GM18951 (cell line): ENCODE data around the gene TSHZ3.

Experiments used
- POLR2A ChIP-seq: IDR thresholded peaks from 4 replicates; pipeline ENCODE4 v1.6.1; 2011; ENCODE audit warnings: mild to moderate bottlenecking; ENCODE audit not compliant: insufficient read length, insufficient read depth; ENCODE audit errors: extremely low read depth
- in situ Hi-C: fragments of 300-500 bp; cut with MboI; formaldehyde crosslinking; loops from one replicate; pipeline ENCODE4 v1.12.0; 2022; ENCODE audit warnings: low sequenced_read_pairs, mixed read lengths, inconsistent platforms; ENCODE audit not compliant: unreplicated experiment

Gene TSHZ3

GRCh38 chr19:31361728-31362127 lies 12.5 kb upstream of the TSHZ3 start:
- in situ Hi-C loops: no loop called here
- TF ChIP-seq POLR2A: no peak

GRCh38 chr19:31357315-31357673 lies 8.1 kb upstream of the TSHZ3 start:
- in situ Hi-C loops: no loop called here
- no peak for TF ChIP-seq POLR2A

- in situ Hi-C loops: no loop called here
Observed at GRCh38 chr19:31356587-31357314, 7.5 kb upstream of the TSHZ3 start.

GRCh38 chr19:31355665-31356289 lies 6.5 kb upstream of the TSHZ3 start:
- in situ Hi-C loops: no loop called here
- no peak for TF ChIP-seq POLR2A

More at GRCh38 chr19:31356587-31357314, 7.5 kb upstream of the TSHZ3 start:
- no peak for TF ChIP-seq POLR2A

GRCh38 chr19:31354799-31355664 lies 5.8 kb upstream of the TSHZ3 start:
- TF ChIP-seq POLR2A: no peak
- in situ Hi-C loops: no loop called here

GRCh38 chr19:31354316-31354715 lies 5.1 kb upstream of the TSHZ3 start:
- in situ Hi-C loops: no loop called here
- TF ChIP-seq POLR2A: no peak

GRCh38 chr19:31353833-31354232 lies 4.6 kb upstream of the TSHZ3 start:
- in situ Hi-C loops: no loop called here
- TF ChIP-seq POLR2A: no peak

- in situ Hi-C loops: no loop called here
- no peak for TF ChIP-seq POLR2A
Observed at GRCh38 chr19:31352782-31353651, 3.8 kb upstream of the TSHZ3 start.

- in situ Hi-C loops: no loop called here
- TF ChIP-seq POLR2A: no peak
Observed at GRCh38 chr19:31352296-31352781, 3.1 kb upstream of the TSHZ3 start.

- no peak for TF ChIP-seq POLR2A
- in situ Hi-C loops: no loop called here
Observed at GRCh38 chr19:31351855-31352195, 2.6 kb upstream of the TSHZ3 start.

GRCh38 chr19:31351056-31351854 lies 2.0 kb upstream of the TSHZ3 start:
- in situ Hi-C loops: no loop called here
- no peak for TF ChIP-seq POLR2A

- in situ Hi-C loops: no loop called here
- no peak for TF ChIP-seq POLR2A
Observed at GRCh38 chr19:31350693-31351055, 1.4 kb upstream of the TSHZ3 start.
